Middle frontal gyrus (tissue), 1 donor: ENCODE measurements around the gene DSCAML1.

Source experiments
- DNase-seq: peaks from one replicate; pipeline ENCODE4 v3.0.0-alpha.2; 2015; ENCODE audit warnings: low spot score; ENCODE audit errors: extremely low spot score

DSCAML1 gene

GRCh38 chr11:117725048-117725734 lies 71.8 kb downstream of the DSCAML1 start:
- DNase-seq: no peak

- no peak for DNase-seq
These were observed 72.4 kb downstream of the DSCAML1 start for GRCh38 chr11:117724621-117725020.

GRCh38 chr11:117724104-117724503 lies 72.9 kb downstream of the DSCAML1 start:
- DNase-seq: no peak

GRCh38 chr11:117723277-117724024 lies 73.6 kb downstream of the DSCAML1 start:
- DNase-seq: no peak

- no peak for DNase-seq
These were observed 74.9 kb downstream of the DSCAML1 start for GRCh38 chr11:117722082-117722481.

GRCh38 chr11:117720061-117720511 lies 76.9 kb downstream of the DSCAML1 start:
- DNase-seq: no peak

GRCh38 chr11:117719480-117719879 lies 77.5 kb downstream of the DSCAML1 start:
- no peak for DNase-seq

- DNase-seq: no peak
These were observed 79.3 kb downstream of the DSCAML1 start for GRCh38 chr11:117717485-117718314.

GRCh38 chr11:117716521-117717440 lies 80.2 kb downstream of the DSCAML1 start:
- no peak for DNase-seq

GRCh38 chr11:117715801-117716200 lies 81.2 kb downstream of the DSCAML1 start:
- no peak for DNase-seq

- no peak for DNase-seq
These were observed 83.5 kb downstream of the DSCAML1 start for GRCh38 chr11:117713538-117713991.

- no peak for DNase-seq
These were observed 84.5 kb downstream of the DSCAML1 start for GRCh38 chr11:117712530-117712929.

GRCh38 chr11:117711331-117711730 lies 85.7 kb downstream of the DSCAML1 start:
- no peak for DNase-seq

- no peak for DNase-seq
These were observed 86.8 kb downstream of the DSCAML1 start for GRCh38 chr11:117710211-117710610.

- no peak for DNase-seq
These were observed 90.6 kb downstream of the DSCAML1 start for GRCh38 chr11:117706322-117706814.

- DNase-seq: no peak
These were observed 91.2 kb downstream of the DSCAML1 start for GRCh38 chr11:117705866-117706265.

GRCh38 chr11:117704395-117705100 lies 92.5 kb downstream of the DSCAML1 start:
- DNase-seq: no peak

- no peak for DNase-seq
These were observed 93.9 kb downstream of the DSCAML1 start for GRCh38 chr11:117702946-117703598.

GRCh38 chr11:117701781-117702180 lies 95.2 kb downstream of the DSCAML1 start:
- DNase-seq: no peak
